Measurements from ENCODE around the gene METTL8.

DNA sequence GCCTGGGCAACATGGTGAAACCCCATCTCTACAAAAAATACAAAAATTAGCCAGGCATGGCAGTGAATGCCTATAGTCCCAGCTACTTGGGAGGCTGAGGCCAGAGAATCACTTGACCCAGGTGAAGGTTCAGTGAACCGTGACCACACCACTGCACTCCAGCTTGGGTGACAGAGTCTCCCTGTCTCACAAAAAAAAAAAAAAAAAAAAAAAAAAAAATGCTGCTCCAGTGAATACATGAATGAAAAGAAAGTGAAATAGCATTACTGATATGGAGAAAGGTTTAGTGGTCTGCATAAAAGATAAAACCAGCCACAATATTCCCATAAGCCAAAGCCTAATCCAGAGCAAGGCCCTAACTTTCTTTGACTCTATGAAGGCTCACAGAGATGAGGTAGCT is 44.5 kb downstream of the METTL8 start:
- TF ChIP-seq NFE2L1 (CRISPR knock-in tag; IDR thresholded peaks at IDR 0.05) (no peak), ATF1 (CRISPR knock-in tag; IDR thresholded peaks at IDR 0.05) (no peak), KAT7 (CRISPR knock-in tag; IDR thresholded peaks at IDR 0.05; ENCODE audit: borderline replicate concordance) (no peak)
- TF ChIP-seq, protein P1, sequence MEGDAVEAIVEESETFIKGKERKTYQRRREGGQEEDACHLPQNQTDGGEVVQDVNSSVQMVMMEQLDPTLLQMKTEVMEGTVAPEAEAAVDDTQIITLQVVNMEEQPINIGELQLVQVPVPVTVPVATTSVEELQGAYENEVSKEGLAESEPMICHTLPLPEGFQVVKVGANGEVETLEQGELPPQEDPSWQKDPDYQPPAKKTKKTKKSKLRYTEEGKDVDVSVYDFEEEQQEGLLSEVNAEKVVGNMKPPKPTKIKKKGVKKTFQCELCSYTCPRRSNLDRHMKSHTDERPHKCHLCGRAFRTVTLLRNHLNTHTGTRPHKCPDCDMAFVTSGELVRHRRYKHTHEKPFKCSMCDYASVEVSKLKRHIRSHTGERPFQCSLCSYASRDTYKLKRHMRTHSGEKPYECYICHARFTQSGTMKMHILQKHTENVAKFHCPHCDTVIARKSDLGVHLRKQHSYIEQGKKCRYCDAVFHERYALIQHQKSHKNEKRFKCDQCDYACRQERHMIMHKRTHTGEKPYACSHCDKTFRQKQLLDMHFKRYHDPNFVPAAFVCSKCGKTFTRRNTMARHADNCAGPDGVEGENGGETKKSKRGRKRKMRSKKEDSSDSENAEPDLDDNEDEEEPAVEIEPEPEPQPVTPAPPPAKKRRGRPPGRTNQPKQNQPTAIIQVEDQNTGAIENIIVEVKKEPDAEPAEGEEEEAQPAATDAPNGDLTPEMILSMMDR (IDR thresholded peaks at IDR 0.05): no peak
- TF ChIP-seq, protein P2, sequence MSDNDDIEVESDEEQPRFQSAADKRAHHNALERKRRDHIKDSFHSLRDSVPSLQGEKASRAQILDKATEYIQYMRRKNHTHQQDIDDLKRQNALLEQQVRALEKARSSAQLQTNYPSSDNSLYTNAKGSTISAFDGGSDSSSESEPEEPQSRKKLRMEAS (CRISPR knock-in tag; IDR thresholded peaks at IDR 0.05): no peak

Data from WTC11 (cell line).